HG03097 (cell line): ENCODE data around the gene RELN.

Experiments
- ATAC-seq: cut with Tn5 transposase; IDR thresholded peaks from one replicate; pipeline ENCODE4 v1.9.1; 2021; ENCODE audit not compliant: unreplicated experiment, low FRiP score

RELN gene

GRCh38 chr7:103694304-103694703 lies 295.2 kb downstream of the RELN start:
- ATAC-seq, result no peak

- ATAC-seq, result no peak
Observed at GRCh38 chr7:103691291-103691690, 298.2 kb downstream of the RELN start.

GRCh38 chr7:103690242-103690974 lies 299.1 kb downstream of the RELN start:
- ATAC-seq, result no peak

GRCh38 chr7:103689255-103689654 lies 300.2 kb downstream of the RELN start:
- no peak for ATAC-seq

- ATAC-seq, result no peak
Observed at GRCh38 chr7:103687951-103688350, 301.5 kb downstream of the RELN start.

GRCh38 chr7:103687272-103687671 lies 302.2 kb downstream of the RELN start:
- no peak for ATAC-seq

- no peak for ATAC-seq
Observed at GRCh38 chr7:103686763-103687162, 302.7 kb downstream of the RELN start.

GRCh38 chr7:103686064-103686463 lies 303.4 kb downstream of the RELN start:
- no peak for ATAC-seq

- ATAC-seq, result no peak
Observed at GRCh38 chr7:103685646-103686045, 303.8 kb downstream of the RELN start.

GRCh38 chr7:103683348-103683747 lies 306.1 kb downstream of the RELN start:
- ATAC-seq, result no peak

GRCh38 chr7:103680161-103681144 lies 309.0 kb downstream of the RELN start:
- no peak for ATAC-seq

GRCh38 chr7:103679151-103680132 lies 310.0 kb downstream of the RELN start:
- ATAC-seq, result no peak

- ATAC-seq, result no peak
Observed at GRCh38 chr7:103668279-103668941, 321.0 kb downstream of the RELN start.

GRCh38 chr7:103666326-103666725 lies 323.1 kb downstream of the RELN start:
- no peak for ATAC-seq

- no peak for ATAC-seq
Observed at GRCh38 chr7:103664577-103664976, 324.9 kb downstream of the RELN start.

GRCh38 chr7:103660455-103661371 lies 328.7 kb downstream of the RELN start:
- ATAC-seq, result no peak

GRCh38 chr7:103658055-103659005 lies 331.1 kb downstream of the RELN start:
- ATAC-seq, result no peak

GRCh38 chr7:103657474-103657894 lies 332.0 kb downstream of the RELN start:
- ATAC-seq, result no peak
